Thyroid gland (tissue), 4 donors: ENCODE results near the gene TOMM40.

Source experiments
- POLR2A ChIP-seq, 2 donors: fragments of 450-650 bp; IDR thresholded peaks; one replicate each; pipeline ENCODE4 v1.6.1; 2017; ENCODE audit warnings: antibody characterized with exemption in 2 of 2, mild to moderate bottlenecking in 2 of 2, moderate library complexity in 1 of 2
- TF ChIP-seq, protein P1 (sequence below), 6 experiments: fragments of 200-600 bp in 3 of 6; fragments of 450-650 bp in 3 of 6; sonication (generic) in 3 of 6; IDR thresholded peaks; one replicate each; pipeline ENCODE4 v1.5.1; 2016 to 2019; ENCODE audit warnings: antibody characterized with exemption in 6 of 6, mild to moderate bottlenecking in 2 of 6, inconsistent platforms in 1 of 6, moderate library complexity in 1 of 6

GRCh38 chr19:44889830-44890365, 1.2 kb upstream of the TOMM40 start:
- TF ChIP-seq, protein P1, sequence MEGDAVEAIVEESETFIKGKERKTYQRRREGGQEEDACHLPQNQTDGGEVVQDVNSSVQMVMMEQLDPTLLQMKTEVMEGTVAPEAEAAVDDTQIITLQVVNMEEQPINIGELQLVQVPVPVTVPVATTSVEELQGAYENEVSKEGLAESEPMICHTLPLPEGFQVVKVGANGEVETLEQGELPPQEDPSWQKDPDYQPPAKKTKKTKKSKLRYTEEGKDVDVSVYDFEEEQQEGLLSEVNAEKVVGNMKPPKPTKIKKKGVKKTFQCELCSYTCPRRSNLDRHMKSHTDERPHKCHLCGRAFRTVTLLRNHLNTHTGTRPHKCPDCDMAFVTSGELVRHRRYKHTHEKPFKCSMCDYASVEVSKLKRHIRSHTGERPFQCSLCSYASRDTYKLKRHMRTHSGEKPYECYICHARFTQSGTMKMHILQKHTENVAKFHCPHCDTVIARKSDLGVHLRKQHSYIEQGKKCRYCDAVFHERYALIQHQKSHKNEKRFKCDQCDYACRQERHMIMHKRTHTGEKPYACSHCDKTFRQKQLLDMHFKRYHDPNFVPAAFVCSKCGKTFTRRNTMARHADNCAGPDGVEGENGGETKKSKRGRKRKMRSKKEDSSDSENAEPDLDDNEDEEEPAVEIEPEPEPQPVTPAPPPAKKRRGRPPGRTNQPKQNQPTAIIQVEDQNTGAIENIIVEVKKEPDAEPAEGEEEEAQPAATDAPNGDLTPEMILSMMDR (IDR thresholded peaks at IDR 0.05) = no peak
- no peak for TF ChIP-seq POLR2A (IDR thresholded peaks at IDR 0.05)
